8988T (cell line): ENCODE measurements around the gene TMEM170B.

ENCODE experiments used
- DNase-seq: peaks from one replicate; pipeline ENCODE4 v3.0.0; 2011

TMEM170B gene

GRCh38 chr6:11537229-11538051 is at the start of gene TMEM170B:
TMEM170B (plus strand) TSS chr6:11537749; CDS start chr6:11538278, 529 bp downstream.
- DNase-seq = peak; percentile 83

GRCh38 chr6:11490996-11491395 is 46.6 kb upstream of the TMEM170B start:
- DNase-seq = no peak

- DNase-seq = no peak
Measured at GRCh38 chr6:11491596-11492463, 45.7 kb upstream of the TMEM170B start.

GRCh38 chr6:11492464-11493290 is 44.9 kb upstream of the TMEM170B start:
- DNase-seq = no peak

- no peak for DNase-seq
Measured at GRCh38 chr6:11493974-11494373, 43.6 kb upstream of the TMEM170B start.

GRCh38 chr6:11494786-11495564 is 42.6 kb upstream of the TMEM170B start:
- no peak for DNase-seq

- no peak for DNase-seq
Measured at GRCh38 chr6:11495565-11496145, 41.9 kb upstream of the TMEM170B start.

- DNase-seq = peak; percentile 20
Measured at GRCh38 chr6:11496152-11497060, 41.1 kb upstream of the TMEM170B start.

GRCh38 chr6:11497107-11497506 is 40.4 kb upstream of the TMEM170B start:
- no peak for DNase-seq

GRCh38 chr6:11497881-11498280 is 39.7 kb upstream of the TMEM170B start:
- no peak for DNase-seq

- DNase-seq = no peak
Measured at GRCh38 chr6:11500008-11500407, 37.5 kb upstream of the TMEM170B start.

GRCh38 chr6:11509471-11509870 is 28.1 kb upstream of the TMEM170B start:
- no peak for DNase-seq

GRCh38 chr6:11514672-11515071 is 22.9 kb upstream of the TMEM170B start:
- DNase-seq = no peak

GRCh38 chr6:11515763-11516162 is 21.8 kb upstream of the TMEM170B start:
- no peak for DNase-seq

GRCh38 chr6:11522812-11523605 is 14.5 kb upstream of the TMEM170B start:
- no peak for DNase-seq

GRCh38 chr6:11525468-11526155 is 11.9 kb upstream of the TMEM170B start:
- DNase-seq = no peak

GRCh38 chr6:11526156-11526505 is 11.4 kb upstream of the TMEM170B start:
- no peak for DNase-seq

GRCh38 chr6:11527274-11527870 is 10.2 kb upstream of the TMEM170B start:
- DNase-seq = no peak

- DNase-seq = no peak
Measured at GRCh38 chr6:11528996-11529395, 8.6 kb upstream of the TMEM170B start.
